Trophoblast cell (in vitro differentiated cells and primary cell): ENCODE results near the gene KIF26B.

Source experiments
- DNase-seq, 2 donors: peaks; one replicate each; pipeline ENCODE4 v3.0.0-alpha.2; 2016
- H2AFZ ChIP-seq: 2 replicates; pipeline ENCODE4 v1.6.1; 2013; ENCODE audit warnings: low read length, moderate library complexity, mild to moderate bottlenecking; ENCODE audit not compliant: insufficient read depth, poor library complexity
- H2AK5ac ChIP-seq: 2 replicates; pipeline ENCODE4 v1.6.1; 2013; ENCODE audit warnings: mild to moderate bottlenecking, low read length
- H2BK120ac ChIP-seq: 2 replicates; pipeline ENCODE4 v1.6.1; 2013; ENCODE audit warnings: low read length, mild to moderate bottlenecking, moderate library complexity; ENCODE audit not compliant: insufficient read depth, poor library complexity
- H2BK12ac ChIP-seq: 2 replicates; pipeline ENCODE4 v1.6.1; 2013; ENCODE audit warnings: mild to moderate bottlenecking, low read length, moderate library complexity
- H2BK5ac ChIP-seq: 2 replicates; pipeline ENCODE4 v1.6.1; 2013; ENCODE audit warnings: low read length, low read depth, moderate library complexity, mild to moderate bottlenecking; ENCODE audit not compliant: poor library complexity
- H3K14ac ChIP-seq: 2 replicates; pipeline ENCODE4 v1.6.1; 2013; ENCODE audit warnings: mild to moderate bottlenecking, low read length
- H3K18ac ChIP-seq: 2 replicates; pipeline ENCODE4 v1.6.1; 2013; ENCODE audit warnings: mild to moderate bottlenecking, low read length
- H3K23ac ChIP-seq: 2 replicates; pipeline ENCODE4 v1.6.1; 2013; ENCODE audit warnings: low read length
- H3K27ac ChIP-seq: 2 replicates; pipeline ENCODE4 v1.5.1; 2013; ENCODE audit warnings: low read depth, mild to moderate bottlenecking, inconsistent platforms, low read length, moderate library complexity
- H3K27me3 ChIP-seq: 2 replicates; pipeline ENCODE4 v1.6.1; 2013; ENCODE audit warnings: inconsistent platforms, mild to moderate bottlenecking, low read length, moderate library complexity; ENCODE audit not compliant: insufficient read depth
- H3K36me3 ChIP-seq, 2 experiments: 1 replicate in 1 of 2; 2 replicates in 1 of 2; pipeline ENCODE4 v1.6.1; 2013; ENCODE audit warnings: low read length in 2 of 2, mild to moderate bottlenecking in 2 of 2, moderate library complexity in 1 of 2; ENCODE audit not compliant: insufficient read depth in 2 of 2, control insufficient read depth in 1 of 2
- H3K4ac ChIP-seq: 2 replicates; pipeline ENCODE4 v1.6.1; 2013; ENCODE audit warnings: low read depth, mild to moderate bottlenecking, low read length, moderate library complexity
- H3K4me1 ChIP-seq, 2 experiments: 1 replicate in 1 of 2; 2 replicates in 1 of 2; pipeline ENCODE4 v1.6.1; 2013; ENCODE audit warnings: low read length in 2 of 2, mild to moderate bottlenecking in 2 of 2, moderate library complexity in 1 of 2; ENCODE audit not compliant: insufficient read depth in 2 of 2, control insufficient read depth in 1 of 2
- H3K4me2 ChIP-seq: 2 replicates; pipeline ENCODE4 v1.6.1; 2013; ENCODE audit warnings: inconsistent platforms, mild to moderate bottlenecking, low read length, moderate library complexity
- H3K4me3 ChIP-seq: 2 replicates; pipeline ENCODE4 v1.5.1; 2013; ENCODE audit warnings: mild to moderate bottlenecking, low read depth, low read length, inconsistent platforms
- H3K79me1 ChIP-seq: one replicate; pipeline ENCODE4 v1.6.1; 2013; ENCODE audit warnings: low read length
- H3K79me2 ChIP-seq: 2 replicates; pipeline ENCODE4 v1.6.1; 2013; ENCODE audit warnings: low read length, mild to moderate bottlenecking; ENCODE audit not compliant: control insufficient read depth, insufficient read depth, poor library complexity
- H3K9ac ChIP-seq: 2 replicates; pipeline ENCODE4 v1.6.1; 2013; ENCODE audit warnings: mild to moderate bottlenecking, low read length
- H3K9me3 ChIP-seq: 2 replicates; pipeline ENCODE4 v1.6.1; 2013; ENCODE audit warnings: low read depth, mild to moderate bottlenecking, control low read depth, inconsistent platforms, low read length; ENCODE audit not compliant: insufficient read depth
- H4K12ac ChIP-seq: 2 replicates; pipeline ENCODE4 v1.6.1; 2013; ENCODE audit warnings: low read depth, mild to moderate bottlenecking, low read length, moderate library complexity
- H4K8ac ChIP-seq: 2 replicates; pipeline ENCODE4 v1.6.1; 2013; ENCODE audit warnings: low read depth, mild to moderate bottlenecking, low read length, moderate library complexity
- H4K91ac ChIP-seq: one replicate; pipeline ENCODE4 v1.6.1; 2013; ENCODE audit warnings: low read depth, mild to moderate bottlenecking, low read length, moderate library complexity
- whole genome bisulfite sequencing: extraction: QIAGEN DNeasy Blood & Tissue Kit; methylation state at CpG from one replicate; pipeline ENCODE4 v1.1.7; 2013; ENCODE audit warnings: missing lambda C conversion rate; ENCODE audit not compliant: insufficient read length, insufficient coverage; ENCODE audit errors: extremely low coverage; 5-methylcytosine and 5-hydroxymethylcytosine counted together

KIF26B gene

DNA sequence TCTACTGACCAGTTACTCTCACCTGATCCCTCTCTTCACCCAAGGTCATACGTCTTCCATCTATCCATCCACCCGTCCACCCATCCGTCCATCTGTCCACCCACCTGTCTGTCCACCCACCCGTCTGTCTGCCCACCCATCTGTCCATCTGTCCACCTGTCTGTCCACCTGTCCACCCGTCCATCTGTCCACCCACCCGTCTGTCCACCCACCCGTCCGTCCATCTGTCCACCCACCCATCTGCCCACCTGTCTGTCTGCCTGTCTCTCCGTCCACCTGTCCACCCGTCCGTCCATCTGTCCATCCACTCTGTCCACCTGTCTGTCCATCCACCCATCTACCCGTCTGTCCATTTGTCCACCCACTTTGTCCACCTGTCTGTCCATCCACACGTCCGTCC lies 11.8 kb upstream of the KIF26B start:
- H3K79me2 ChIP-seq, result no peaks in the 10 kb centered on the region
- H3K36me3 ChIP-seq, result no peaks in the 10 kb centered on the region
- no peak for DNase-seq
- no peak overlapping the region for H3K23ac ChIP-seq
- H3K27me3 ChIP-seq, result no peaks in the 10 kb centered on the region
- no peak overlapping the region for H3K14ac ChIP-seq
- no peak overlapping the region for H4K91ac ChIP-seq
- no peak overlapping the region for H3K9ac ChIP-seq
- H2BK120ac ChIP-seq, result no peak overlapping the region
- no peaks in the 10 kb centered on the region for H3K79me1 ChIP-seq
- H2AFZ ChIP-seq, result no peak overlapping the region
- H3K4me2 ChIP-seq, result no peak overlapping the region
- no peak overlapping the region for H3K4ac ChIP-seq
- H2BK12ac ChIP-seq, result no peak overlapping the region
- no peak overlapping the region for H3K4me3 ChIP-seq
- H3K18ac ChIP-seq, result no peak overlapping the region
- H3K27ac ChIP-seq, result no peak overlapping the region
- H3K9me3 ChIP-seq, result peaks cover 2% of the 10 kb centered on the region
- H2BK5ac ChIP-seq, result no peak overlapping the region
- WGBS, result no CpG with 5 or more reads among the region's 14 CpGs
- no peak overlapping the region for H4K12ac ChIP-seq
- H3K4me1 ChIP-seq, result no peaks in the 10 kb centered on the region
- no peak overlapping the region for H4K8ac ChIP-seq
- no peak overlapping the region for H2AK5ac ChIP-seq

DNA sequence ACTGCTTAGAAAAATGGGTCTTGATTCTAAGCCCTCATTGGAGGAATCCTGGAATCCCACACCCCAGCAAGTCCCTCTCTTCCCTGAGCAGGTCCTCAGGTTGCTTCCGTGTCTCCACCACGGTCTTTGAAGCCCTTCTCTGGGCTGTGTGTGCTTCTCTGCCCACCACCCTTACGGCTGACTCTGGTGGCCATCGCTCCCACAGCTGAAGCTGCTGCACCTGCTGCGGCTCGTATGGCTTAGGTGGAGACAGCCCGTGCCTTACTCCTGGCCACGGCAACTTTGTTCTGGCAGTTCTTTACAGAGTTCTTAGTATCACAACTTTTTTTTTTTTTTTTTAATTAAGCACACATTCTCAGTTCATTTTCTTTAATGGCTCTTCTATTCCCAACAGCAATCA lies 10.9 kb upstream of the KIF26B start:
- Histone ChIP-seq H3K79me2 (no peaks in the 10 kb centered on the region), H3K4me2 (no peak overlapping the region), H3K14ac (no peak overlapping the region), H2BK120ac (no peak overlapping the region), H3K23ac (no peak overlapping the region), H3K36me3 (no peaks in the 10 kb centered on the region), H4K12ac (no peak overlapping the region), H3K9me3 (peaks cover 2% of the 10 kb centered on the region), H3K4me1 (no peaks in the 10 kb centered on the region), H3K79me1 (no peaks in the 10 kb centered on the region), H2BK12ac (no peak overlapping the region), H4K91ac (no peak overlapping the region), H3K4ac (no peak overlapping the region), H3K9ac (no peak overlapping the region), H3K27me3 (no peaks in the 10 kb centered on the region), H4K8ac (no peak overlapping the region), H2AK5ac (no peak overlapping the region), H3K4me3 (no peak overlapping the region), H2AFZ (no peak overlapping the region), H3K18ac (no peak overlapping the region), H2BK5ac (no peak overlapping the region), H3K27ac (no peak overlapping the region)
- no peak for DNase-seq
- no CpG with 5 or more reads among the region's 8 CpGs for WGBS

DNA sequence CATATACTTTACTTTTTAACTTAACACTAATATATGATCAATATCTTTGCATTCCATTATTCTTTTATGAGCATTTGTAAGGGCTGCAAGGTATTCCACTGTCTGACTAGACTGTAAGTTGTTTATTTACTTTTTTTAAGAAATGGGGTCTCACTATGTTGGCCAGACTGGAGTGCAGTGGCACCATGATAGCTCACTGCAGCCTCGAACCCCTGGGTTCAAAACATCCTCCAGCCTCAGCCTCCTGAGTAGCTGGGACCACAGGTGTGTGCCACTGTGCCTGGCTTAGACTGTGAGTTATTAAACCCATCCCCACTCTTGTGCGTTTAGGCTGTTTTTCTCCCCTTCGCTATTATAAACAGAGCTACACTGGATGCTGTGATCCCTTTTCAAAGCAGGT lies 6.7 kb upstream of the KIF26B start:
- H3K4me3 ChIP-seq, result no peak overlapping the region
- no peak for DNase-seq
- no peak overlapping the region for H3K9ac ChIP-seq
- H4K12ac ChIP-seq, result no peak overlapping the region
- WGBS, result no CpG with 5 or more reads among the region's 3 CpGs
- no peaks in the 10 kb centered on the region for H3K79me1 ChIP-seq
- H3K4me2 ChIP-seq, result no peak overlapping the region
- H4K8ac ChIP-seq, result no peak overlapping the region
- no peak overlapping the region for H3K27ac ChIP-seq
- no peak overlapping the region for H3K23ac ChIP-seq
- no peak overlapping the region for H3K4ac ChIP-seq
- H2AFZ ChIP-seq, result no peak overlapping the region
- no peak overlapping the region for H3K14ac ChIP-seq
- H2AK5ac ChIP-seq, result no peak overlapping the region
- H3K9me3 ChIP-seq, result peaks cover 2% of the 10 kb centered on the region
- no peak overlapping the region for H4K91ac ChIP-seq
- no peak overlapping the region for H2BK5ac ChIP-seq
- no peaks in the 10 kb centered on the region for H3K27me3 ChIP-seq
- H2BK12ac ChIP-seq, result no peak overlapping the region
- no peaks in the 10 kb centered on the region for H3K79me2 ChIP-seq
- no peaks in the 10 kb centered on the region for H3K36me3 ChIP-seq
- no peak overlapping the region for H2BK120ac ChIP-seq
- H3K18ac ChIP-seq, result no peak overlapping the region
- no peaks in the 10 kb centered on the region for H3K4me1 ChIP-seq

DNA sequence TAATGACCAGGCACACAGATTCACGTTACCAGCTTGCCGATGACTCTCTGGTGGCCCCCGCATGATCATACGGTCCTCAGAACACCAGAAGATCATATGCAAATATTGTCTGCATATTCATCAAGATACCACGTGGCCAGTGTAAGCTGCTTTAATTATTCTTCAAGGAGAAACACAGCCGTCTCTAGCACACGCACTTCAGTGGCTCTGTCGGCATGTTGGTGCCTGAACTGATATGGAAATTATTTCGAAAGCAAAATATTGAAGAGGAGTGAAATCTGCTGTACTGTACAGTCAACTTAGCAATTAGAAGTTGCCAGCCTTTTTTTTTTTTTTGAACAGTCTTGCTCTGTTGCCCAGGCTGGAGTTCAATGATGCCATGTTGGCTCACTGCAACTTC lies 5.9 kb upstream of the KIF26B start:
- Histone ChIP-seq H2BK12ac (no peak overlapping the region), H3K79me1 (peaks cover 5% of the 10 kb centered on the region), H3K27me3 (no peaks in the 10 kb centered on the region), H3K4me2 (no peak overlapping the region), H3K9ac (no peak overlapping the region), H3K4ac (no peak overlapping the region), H3K4me3 (no peak overlapping the region), H2AK5ac (no peak overlapping the region), H3K14ac (no peak overlapping the region), H3K9me3 (peaks cover under 1% of the 10 kb centered on the region), H3K79me2 (peaks cover under 1% of the 10 kb centered on the region), H2BK5ac (no peak overlapping the region), H3K36me3 (no peaks in the 10 kb centered on the region), H4K8ac (no peak overlapping the region), H4K12ac (no peak overlapping the region), H3K18ac (no peak overlapping the region), H2BK120ac (no peak overlapping the region), H2AFZ (no peak overlapping the region), H3K23ac (no peak overlapping the region), H3K4me1 (peaks cover 0 to 4% of the 10 kb centered on the region in 2 experiments), H3K27ac (no peak overlapping the region), H4K91ac (no peak overlapping the region)
- no peak for DNase-seq
- WGBS, result no CpG with 5 or more reads among the region's 9 CpGs
